NCI-H748 treated with DMSO at 0.1 percent for 48 hours (cell line): ENCODE data around the gene ZNF500.

Source experiments
- DNase-seq: peaks from one replicate; lab custom pipeline; 2025; lab: John Stamatoyannopoulos, UW

ZNF500 gene

DNA sequence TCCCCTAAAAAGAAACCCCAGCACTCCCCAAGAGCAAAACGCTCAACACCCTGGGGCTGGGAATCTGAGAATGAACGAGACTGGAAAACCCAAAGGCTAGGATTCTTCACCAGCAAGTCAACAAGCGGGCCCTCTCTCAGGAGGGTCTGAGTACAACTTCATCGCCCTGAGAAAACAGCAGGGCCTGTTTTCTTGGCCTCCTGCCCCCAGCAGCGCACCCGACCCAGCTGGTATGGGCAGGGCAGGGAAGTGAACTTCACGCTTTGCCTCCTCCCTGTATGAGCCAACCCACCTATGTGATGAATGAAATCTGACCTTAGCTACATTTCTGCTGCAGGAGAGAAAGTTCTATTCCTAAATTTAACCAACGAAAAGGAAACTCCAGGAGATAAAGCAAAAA is 62.5 kb downstream of the ZNF500 start:
- DNase-seq, result no peak

DNA sequence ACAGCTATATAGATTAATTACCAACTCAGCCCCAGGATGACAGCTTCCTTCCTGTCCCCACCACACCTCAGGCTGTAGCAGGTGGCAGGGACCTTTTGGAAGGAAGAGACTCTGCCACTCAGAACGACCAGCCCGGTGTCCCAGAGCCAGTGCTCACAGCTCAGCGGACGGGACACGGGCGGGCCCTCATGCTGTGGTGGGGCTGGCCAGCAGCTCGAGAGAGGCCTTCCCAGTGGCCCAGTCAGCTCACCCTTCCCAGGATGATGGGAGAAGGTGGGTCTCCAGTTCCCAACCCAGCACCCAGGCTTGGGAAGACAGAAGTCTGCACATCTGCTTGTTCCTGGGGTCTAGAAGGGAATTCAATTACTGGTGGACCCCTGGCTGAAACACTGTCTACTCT is 63.1 kb downstream of the ZNF500 start:
- DNase-seq, result no peak

DNA sequence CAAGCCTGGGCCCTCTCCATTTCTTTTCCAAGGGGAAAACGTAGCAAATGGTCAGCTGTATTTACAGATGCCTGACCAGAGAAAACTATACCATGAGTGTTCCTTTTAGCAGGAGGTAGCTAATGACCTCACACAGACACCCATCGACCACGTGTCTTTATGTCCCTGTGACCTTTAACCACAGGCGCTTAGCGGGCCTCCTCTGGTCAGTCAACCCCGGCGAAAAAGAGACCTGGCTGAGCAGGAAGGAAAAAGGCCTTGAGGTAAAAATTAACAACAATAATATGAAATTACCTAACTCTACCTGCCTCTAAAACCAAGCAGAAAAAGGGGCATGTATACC is 64.5 kb downstream of the ZNF500 start:
- DNase-seq, result no peak

DNA sequence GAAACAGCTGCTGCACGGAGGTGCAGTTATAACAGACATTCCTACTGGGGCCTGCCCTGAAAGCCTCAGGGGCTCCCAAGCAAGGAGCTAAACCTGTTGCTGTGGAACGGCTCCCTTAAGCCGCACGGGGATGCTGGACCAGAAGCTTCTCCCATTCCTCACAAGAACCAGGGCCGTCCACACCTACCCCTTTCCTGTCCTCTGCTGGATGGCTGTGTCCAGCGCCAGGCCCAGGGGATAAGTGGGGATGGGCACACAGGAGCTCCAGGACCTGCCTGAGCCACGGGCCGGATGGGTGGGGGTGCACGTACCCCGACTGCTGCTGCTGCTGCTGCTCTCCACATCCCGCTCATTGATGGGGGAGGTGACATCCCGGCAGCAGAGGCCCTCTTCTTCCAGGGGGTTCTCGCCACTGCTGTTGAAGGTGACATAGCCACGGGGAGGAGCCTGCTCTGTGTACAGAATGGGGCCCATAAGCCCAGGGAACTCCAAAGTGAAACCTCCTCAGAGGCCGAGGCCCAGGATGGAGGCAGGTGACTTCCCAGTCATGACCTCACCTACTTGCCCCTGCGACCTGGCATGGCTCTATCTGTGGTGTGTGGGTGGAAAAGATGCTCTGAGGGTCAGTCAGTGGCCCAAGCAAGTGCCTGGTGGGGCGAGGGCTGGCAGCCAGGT is 65.0 kb downstream of the ZNF500 start:
- DNase-seq, result no peak

DNA sequence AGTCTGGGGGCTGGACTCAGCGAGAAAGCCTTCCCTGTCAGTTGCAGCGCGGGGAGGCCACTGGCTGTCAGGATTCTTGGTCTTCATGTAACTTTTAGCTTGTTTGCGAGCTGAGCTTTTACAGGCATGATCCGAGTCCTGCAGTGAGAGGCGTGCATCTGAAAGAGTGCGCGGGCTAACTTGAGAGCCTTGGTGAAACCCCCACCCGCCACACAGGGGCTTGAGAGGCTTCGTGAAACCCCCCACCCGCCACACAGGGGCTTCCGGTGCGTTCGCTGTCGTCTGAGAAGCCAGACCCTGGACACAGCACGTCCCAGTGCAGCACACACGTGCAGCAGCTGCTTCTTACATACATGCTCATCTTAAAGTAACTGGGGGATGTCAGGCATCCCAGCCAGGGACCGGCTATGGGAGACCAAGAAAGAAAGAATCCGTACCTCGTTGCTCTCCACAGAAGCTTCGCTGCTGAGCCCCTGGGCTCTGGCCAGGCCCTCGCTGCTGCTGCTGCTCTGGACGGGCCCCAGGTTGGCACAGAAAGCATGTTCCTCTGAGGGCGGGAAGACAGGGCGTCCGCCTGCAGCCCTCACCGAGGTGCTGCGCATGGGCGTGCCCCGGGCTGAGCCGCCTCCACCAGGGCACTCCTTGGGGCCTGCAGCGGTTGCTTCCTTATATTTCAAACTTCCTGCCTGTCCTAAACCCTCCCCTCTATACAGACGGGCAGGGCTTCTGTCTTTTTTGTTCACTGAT is 65.8 kb downstream of the ZNF500 start:
- DNase-seq, result no peak

DNA sequence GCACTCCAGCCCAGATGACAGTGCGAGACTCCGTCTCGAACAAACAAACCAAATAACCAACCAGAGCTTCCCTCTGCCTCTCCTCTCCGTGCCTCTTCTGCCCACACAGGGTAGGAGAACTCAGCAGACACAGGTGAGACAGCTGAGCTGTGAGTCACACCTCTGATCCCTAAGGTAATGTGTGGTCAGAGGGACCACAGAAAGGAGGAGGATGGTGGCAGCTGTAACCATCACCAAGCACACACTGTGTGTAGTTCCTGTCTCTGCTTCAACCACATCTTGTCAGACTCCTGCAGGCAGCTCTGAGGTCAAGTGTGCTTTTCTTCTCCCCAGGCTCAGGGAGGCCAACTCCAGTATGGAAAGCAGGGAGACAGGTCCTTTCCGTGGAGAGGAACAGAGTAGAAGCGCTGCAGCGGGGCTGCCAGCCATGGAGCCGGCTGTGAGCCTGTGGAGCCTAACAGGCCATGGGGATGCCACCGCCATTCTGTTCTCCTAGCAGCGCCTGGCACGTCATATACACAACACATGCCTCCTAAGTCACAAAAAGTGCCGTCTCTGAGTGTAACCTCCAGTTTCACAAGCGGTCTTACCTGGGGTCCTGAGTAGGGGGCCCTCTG is 66.5 kb downstream of the ZNF500 start:
- no peak for DNase-seq

DNA sequence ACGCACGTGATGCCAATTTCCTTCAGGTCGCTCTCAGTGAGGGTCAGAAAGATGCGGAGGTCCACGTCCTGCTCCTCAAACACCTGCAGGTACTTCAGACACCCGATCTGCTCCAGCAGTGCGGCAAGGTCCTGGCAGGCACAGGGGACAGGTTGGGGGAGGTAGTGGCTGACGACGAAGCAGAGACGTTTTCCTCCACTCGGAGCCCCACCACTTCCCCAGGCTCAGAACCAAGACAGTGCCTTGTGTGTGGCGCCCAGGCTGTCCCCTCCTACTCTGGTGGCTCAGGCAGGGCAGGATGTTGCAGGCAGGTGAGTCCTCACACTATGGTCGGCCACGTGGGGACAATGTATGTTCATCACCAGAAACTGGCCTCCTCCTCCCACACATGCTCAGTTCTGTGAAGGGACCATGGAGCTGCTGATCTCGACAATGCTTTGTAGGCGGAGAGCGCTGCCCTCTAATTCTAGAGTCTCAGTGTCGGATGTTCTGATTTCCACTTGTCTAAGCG is 67.9 kb downstream of the ZNF500 start:
- DNase-seq, result no peak

DNA sequence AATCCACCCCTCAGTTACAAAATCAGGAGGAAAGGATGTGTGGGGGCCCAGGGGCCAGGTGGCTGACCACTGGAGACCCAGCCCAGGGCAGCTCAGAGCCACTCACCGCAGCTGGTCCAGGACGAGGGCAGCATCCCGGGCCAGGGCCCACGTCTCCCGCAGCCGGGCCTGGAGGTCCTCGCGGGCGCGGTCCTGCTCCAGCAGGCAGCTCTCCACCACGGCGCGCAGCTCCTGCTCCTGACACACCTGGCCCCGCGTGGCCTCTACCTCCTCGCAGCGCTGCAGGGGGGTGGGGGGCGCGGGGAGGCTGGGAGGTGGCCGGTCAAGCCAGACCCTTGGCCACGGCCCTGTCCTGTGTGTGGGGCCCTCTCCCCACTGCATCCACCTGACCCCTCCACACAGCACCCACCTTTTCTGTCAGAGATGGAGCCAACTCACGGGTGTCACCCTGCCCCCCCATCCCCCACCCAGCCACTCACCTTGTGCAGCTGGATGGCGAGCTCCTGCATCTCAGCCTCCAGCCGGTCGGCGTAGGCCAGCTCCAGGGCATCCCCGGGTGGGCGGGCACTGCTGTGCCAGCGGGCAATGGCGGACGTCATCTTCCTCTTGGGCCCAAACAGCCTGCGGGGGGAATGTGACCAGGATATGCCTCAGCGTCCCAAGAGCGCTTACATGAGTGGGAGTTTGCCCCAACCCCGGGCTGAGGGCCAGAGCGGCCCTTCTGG is 68.5 kb downstream of the ZNF500 start:
- no peak for DNase-seq
